ENCODE data around the gene B9D1.

The B9D1 gene

DNA sequence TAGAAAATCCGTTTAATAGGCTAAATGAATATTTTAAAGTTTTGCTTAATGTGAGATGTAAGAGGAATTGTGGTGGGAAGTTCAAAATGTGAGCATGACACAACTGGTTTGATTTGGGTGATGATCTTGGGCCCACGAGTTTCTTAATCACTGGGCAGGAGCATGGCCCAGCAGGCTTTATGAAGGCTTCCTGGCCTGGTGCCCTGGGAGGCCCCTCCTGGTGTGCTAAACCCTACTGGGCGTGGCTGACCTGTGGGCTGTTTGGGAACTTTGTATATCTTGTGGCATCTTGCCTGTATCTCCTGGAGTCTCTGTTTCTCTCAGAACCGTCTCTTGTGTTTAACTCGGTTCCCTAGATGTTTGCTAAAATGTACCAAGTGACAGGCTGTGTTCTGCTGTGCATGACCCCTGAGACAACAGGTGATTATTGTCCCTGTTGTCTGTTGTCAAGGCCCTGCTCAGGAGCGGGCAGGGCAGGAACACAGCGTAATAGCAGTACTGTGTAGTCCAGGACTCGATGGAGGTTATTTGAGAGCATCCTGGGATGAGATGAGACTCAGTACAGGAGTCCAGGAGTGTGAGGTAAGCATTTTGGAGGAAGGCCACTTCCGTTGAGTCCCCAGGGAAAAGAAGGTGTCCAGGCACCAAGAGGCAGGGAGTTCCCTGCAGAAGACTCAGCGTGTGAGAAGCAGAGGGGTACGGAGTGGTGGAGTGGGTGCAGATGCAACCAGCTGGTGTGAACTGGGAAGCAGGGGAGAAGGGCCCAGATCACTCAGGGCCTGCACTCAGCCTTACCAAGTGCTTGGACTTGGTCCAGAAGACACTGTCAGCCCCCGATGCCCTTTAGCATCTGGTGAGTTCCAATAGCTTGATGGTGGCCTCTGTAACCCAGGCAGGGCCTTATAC is 48.5 kb downstream of the B9D1 start:
- DNase-seq = no peak

DNA sequence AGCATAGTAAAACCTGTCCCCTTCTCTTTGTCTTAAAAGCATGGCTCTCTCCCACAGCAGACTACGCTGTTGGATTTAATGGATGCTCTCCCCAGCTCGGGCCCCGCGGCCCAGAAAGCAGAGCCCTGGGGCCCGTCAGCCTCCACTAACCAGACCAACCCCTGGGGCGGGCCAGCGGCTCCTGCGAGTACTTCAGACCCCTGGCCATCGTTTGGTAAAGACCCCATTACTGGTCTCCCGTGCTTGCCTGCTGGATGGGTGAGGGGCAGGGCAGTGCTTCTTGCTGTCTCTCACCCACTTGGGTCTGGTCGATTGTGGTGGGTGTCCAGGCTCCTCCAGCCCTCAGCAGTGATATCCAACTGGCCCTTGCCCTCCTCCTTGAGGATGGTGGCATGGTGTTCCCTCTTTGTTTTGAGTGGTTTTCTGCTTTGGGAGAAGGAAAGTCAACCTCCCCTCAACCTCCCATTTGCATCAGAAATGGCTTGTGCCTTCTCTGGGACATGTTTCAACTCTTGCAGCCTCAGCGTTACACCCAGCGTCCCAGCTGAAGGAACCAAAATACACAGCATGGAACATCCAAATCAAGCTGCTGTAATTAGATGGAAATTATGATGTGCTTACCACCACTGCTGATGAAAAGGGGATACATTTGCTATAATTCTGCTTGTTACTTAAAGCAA is 49.3 kb downstream of the B9D1 start:
- DNase-seq = no peak

DNA sequence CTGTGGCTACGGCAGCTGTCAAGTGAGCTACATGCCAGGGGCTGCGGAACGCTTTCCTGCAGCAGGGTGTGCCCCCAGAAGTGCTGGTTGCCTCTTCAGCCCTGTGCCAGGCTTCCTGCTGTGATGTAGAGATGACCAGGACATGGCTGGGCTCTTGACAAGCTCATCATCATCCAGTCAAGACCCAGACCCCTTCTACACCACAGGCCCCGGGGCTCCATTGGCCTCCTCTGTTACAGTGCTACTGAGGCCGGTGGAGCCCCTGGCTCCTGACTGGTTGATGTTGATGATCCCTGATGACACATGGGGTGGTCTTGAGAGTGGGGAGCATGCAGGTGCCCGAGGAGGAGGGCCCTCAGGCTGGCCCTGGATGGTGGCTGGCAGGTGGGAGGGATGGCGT is 50.1 kb downstream of the B9D1 start:
- no peak for DNase-seq

DNA sequence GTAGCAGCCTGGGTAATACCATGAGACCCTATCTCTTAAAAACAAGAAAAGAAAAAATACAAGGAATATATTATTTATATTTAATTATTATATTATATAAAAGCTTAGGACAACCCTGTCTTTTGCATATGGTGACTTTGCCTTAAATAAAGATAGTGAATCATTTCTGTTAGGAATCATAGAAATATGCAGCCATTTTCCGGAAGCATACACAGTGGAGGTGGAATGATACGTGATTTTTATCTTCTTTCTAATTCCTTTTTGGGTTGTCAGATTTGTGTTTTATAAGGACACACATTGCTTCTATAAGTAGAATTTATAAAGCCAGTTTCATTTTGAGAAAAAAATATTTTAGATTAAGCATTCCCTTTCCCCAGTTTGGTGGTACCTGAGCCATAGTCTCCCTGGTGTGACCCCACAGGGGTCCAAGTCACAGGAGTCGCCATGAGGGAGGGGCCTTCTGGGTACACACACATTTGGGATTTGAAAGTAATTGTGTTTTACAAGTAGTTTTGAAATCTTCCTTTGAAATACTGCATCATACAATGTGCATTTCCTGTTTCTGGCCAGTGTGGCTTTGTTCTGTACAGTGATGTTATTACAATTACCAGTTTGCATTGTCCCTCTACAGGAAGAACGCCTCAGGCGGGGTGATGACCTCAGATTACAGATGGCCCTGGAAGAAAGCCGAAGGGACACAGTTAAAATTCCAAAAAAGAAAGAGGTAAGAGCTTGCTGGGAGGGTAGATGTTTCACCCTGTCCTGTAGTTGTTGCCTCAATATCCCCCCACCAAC is 50.9 kb downstream of the B9D1 start:
- no peak for DNase-seq

DNA sequence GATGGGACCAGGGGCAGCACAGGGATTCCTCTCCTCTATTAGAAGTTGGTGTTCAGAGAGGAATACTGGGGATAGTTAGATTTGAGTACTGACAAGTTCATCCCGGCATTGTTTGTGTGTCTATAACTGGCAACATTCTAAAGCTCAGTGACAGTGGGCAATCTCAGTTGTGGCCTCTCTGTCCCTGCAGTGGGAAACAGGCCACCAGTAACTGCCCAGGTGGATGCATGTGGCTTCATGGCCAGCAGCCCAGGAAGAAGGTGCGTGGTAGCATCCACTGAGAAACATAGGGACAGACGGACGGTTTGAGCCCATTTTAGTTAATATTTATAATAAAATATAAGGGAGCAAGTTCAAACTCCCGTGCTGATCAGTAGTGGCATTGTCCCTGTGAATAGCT is 51.5 kb downstream of the B9D1 start:
- DNase-seq = no peak

DNA sequence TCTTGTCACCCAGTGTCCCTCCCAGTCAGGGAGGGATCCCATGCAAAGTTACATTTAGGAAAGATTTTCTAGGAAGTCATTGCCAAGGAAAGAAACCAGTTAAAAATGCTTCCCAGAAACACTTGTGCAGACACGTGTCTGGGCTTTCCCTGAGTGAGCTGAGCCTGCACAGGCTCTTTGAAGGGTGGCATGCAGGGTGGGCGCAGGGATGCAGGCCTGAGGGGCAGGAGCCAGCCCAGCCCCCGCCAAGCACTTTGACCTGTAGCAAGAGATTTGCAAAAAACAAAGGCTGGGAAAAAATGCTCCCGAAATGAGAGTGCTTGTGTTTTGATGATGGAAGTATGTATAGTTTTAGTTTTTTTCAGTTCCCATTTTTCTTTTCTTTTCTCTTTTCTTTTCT is 52.4 kb downstream of the B9D1 start:
- no peak for DNase-seq

DNA sequence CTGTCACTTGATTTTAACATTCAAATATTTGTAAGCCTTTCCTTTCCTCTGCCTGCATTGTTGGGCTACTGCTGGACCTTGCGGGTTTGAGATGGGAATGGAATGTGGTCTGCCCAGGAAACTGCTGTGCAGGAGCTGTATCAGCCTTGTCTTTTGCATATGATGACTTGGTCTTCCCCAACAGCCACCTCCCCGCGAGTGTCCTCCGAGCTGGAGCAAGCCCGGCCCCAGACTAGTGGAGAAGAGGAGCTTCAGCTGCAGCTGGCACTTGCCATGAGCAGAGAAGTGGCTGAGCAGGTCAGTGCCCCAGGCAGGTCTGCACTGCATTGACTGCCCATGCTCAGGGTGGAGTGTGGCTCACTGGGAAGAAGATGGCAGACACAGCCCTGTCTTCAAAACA is 52.8 kb downstream of the B9D1 start:
- DNase-seq = no peak

DNA sequence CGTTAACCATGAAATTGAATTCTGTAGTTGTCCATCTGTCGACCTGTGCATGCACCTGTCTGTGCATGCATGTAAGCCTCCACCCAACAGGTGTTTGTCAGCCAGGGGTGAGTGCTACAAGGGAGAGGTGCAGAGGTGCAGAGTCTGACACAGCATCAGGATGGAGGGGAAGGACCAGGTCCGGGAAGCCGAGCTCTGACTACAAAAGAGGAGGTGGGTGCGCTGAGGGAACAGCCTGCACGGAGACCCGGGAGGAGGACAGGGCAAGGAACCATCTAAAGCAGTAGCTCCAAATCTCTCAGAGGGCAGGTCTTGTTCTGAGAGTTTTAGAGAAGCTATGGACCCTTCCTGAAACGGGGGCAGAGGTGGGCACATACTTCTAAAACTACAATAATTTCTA is 54.1 kb downstream of the B9D1 start:
- DNase-seq = no peak

DNA sequence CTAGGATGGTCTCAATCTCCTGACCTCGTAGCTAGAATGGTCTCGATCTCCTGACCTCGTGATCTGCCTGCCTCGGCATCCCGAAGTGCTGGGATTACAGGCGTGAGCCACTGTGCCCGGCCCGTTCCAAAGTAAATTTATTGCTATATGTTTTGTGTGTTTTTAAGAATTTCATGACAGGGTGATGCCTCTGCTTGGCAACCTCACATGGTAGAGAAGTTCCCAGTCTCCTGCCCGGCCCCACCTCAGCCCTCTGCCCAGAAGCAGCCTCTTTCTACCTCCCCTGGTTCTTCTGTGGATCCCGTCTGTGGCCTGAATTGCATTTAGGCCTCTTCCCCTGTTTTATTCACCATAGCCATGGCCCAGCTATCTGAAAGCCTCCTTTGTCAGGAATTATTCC is 55.0 kb downstream of the B9D1 start:
- DNase-seq = no peak

DNA sequence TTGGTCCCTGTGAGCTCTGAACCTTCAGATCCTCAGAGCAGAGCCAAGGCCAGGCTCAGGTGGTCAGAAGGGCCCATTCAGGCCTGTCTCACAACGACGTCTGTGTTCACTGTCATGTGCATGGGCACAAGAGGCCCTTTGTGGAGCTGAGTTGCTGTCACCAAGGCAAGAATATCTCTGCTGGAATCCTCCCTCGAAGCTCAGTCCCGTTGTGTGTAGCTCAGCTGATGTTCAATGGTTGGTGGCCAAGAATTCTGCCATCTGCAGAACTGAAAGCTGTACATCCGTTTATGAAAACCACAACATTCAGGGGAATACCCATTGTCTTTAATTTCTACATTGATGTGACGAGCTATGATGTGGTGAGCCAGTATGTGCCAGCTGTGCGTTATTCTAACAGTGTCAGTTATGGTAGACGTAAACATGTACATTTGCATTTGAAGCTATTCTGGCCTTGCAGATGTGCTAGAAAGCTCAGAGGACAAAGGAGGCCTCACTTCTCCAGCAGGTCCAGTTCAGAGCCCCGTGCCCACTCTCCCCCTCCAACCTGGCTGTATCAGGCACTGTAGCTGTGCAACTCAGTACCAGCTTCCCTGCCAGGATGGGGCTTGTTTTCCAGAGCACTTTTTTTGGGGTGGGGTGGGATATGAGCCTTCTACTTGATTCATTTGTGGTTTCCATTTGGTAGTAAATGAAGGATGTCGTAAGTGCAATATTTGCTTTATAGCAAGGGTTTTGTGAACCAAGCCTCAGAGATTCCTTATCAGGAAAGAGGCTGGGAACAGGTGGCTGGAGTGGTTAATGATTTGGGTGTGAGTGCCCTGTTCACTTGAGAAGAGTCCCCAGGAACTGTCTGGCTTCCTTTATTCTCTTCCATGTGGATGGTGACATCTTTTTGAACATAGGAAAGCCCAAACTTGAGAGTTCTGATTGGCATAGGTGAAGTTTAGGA is 56.1 kb downstream of the B9D1 start:
- DNase-seq = peak; percentile 83

DNA sequence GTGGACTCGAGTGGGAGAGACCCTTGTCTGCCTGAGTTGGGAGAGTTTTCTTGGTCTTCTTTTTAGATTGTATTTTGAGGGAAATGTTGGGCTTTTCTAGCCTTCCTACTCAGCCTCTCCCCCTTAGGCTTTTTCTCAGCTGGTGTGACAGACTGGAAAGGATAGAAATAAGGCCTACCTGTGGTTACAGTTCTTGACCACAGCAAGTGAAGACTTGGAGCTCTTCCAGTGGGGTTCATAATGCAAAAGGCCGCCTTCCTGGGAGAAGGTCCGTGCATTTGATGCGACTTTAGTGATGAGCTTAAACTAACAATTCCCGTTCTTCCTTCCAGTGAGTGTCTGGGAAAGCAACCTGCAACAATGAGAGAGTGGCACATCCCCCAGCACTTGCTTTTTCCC is 56.8 kb downstream of the B9D1 start:
- DNase-seq = no peak

DNA sequence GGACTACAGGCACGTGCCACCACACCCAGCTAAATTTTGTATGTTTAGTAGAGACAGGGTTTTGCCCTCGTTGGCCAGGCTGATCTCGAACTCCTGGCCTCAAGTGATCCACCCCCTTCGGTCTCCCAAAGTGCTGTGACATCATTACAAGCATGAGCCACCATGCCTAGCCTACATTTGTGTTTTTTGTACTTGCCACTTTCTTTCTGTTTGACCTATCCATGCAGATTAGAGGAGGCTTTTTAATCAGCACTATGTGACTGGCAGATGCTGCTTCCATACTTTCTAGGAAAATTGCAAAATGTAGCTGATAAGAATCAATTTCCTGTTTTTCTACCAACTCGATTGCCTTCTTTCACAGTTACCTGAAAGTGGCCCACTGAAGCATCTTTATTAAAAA is 57.3 kb downstream of the B9D1 start:
- peak; percentile 64 for DNase-seq

DNA sequence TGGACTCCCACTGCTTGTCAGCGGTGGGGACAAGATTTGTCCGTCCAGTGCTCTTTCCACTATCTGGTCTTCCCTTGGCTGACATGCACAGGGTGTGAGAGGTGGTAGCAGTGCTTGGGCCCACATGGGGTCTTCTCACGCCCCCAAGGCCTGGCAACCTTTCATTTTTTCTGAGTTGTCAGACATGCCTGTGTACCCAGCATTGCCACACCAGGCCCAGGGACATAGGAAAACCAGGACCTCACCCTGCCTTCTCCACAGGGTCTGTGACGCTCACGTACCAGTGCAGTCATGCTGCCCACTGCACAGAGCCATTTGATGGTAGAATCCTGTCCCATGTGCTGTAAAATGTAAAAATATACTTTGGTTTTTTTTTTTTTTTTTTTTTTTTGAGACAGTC is 57.8 kb downstream of the B9D1 start:
- no peak for DNase-seq

DNA sequence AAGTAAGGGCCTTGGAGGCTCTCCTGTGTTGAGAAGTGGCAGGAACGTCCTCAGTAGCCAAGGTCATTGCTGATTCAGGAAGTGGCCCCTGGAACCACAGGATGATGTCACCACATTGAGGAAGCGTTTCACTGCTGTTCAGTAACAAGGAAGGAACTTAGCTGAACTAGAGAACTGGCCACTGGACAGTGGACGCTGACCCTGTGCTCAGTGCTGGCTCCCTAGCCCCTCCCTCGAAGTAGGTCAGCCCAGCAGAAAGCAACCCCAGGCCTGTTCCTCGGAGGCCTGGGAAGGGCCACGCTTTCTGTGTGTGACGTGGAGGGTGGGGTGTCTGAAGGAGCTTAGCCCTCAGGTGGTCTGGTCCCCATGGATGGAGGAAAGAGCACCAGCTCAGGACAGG is 58.3 kb downstream of the B9D1 start:
- no peak for DNase-seq

DNA sequence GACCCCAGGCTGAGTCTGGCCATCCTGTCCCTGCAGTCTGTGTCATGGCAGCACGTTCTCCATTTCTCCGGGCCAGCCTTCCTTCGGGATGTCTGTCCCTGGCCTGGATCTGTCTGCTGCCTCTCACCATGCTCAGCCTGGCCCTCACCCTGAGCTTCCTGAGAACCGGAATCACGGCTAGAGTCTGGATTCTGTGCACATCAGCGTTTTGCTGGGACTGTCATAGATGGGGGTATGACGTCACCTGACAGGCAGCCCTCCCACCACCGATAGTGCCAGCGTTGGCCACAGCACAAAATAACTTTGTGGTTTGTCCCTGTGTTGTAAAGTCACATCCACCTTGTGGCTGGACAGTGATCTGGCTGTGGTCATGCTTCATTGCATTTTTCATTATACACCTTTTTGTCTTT is 59.2 kb downstream of the B9D1 start:
- no peak for DNase-seq

DNA sequence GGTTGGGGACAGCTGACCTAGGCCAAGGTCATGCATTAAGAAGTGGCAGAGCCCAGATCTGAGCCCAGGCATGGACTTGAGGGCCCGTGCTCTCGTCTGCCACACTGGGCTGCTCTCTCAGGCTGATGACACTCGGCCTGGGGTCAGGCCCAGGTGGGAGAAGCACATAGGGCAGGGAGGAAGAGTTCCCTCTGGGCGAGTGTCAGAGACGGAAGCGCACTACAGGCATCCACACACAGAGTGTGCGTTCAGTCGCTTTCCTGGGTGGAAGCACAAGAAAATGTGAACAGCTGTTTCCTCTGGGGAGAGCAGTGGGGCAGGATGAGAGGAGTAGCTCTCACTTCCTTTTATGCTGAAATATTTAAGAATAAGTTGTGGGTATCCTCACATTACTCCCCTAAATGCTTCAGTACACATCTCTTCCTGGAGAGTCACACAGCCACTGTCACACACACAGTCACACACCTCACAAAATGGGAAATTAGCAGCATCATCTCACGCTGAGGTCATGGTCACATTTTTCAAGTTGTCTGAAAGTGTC is 59.7 kb downstream of the B9D1 start:
- no peak for DNase-seq

DNA sequence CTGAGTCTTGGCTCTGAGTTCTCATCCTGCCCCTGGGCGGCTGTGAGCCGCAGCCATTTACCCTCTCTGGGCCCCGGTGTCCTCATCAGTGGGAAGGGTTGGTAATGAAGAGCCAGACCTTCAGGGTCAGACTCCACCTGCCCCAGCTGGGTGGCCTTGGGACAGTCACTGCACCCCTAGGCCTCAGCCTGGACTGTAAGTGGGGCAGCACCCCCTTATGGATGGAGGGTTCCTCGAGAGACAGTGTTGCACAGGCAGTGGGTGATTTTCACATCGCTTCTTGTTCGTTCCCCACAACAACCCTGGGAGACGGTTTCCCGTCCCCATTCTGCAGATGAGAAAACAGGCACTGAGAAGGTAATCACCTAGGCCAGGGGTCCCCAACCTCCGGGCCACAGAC is 60.5 kb downstream of the B9D1 start:
- no peak for DNase-seq

DNA sequence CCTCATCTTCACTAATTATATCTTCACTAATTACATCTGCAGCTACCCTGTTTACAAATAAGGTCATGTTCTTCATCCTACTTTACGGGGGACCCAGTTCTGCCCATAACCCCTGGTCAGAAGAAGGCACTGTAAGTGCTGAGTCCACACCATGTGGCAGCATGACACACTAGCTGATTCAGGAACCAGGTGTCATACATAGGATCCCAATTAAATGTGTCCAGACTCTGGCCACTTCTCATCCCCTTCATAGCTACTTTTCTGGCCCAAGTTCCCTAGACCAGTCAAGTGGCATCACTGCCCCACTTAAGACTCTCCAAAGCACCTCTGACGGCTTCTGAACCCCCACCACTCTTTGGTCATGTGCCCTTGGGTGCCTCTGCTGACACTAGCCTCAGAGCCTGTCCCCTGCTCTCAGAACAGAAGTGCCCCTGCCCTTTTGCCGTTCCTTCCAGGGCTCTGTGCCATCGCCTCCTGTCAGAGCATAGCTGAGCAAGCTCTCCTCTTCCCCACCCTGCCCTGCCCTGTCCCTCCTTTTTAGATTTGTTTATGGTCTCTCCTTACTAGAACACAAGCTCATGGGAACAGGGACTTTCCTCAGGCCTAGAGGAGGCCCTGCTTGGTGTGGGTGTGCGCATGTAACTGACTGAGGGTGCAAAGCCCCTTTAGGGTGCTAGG is 61.1 kb downstream of the B9D1 start:
- DNase-seq = no peak

DNA sequence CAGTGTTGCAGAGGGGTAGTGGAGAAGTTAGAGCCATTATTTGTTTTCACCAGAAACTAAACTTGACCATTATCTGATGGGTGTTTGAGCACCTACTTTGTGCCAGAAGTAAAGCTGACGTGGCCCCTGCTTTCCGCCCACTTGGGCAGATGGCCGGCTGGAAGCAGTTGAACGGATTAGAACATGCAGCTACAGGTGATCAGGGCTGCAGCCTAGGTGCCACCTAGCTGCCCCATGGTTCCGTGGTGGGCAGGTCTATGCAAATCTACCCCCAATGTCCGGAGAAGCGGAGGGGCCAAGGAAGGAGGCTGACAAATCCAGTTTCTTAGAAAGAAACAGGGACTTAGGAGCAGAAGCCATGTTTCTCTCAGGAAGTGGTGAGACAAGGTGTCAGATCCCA is 62.7 kb downstream of the B9D1 start:
- DNase-seq = no peak

DNA sequence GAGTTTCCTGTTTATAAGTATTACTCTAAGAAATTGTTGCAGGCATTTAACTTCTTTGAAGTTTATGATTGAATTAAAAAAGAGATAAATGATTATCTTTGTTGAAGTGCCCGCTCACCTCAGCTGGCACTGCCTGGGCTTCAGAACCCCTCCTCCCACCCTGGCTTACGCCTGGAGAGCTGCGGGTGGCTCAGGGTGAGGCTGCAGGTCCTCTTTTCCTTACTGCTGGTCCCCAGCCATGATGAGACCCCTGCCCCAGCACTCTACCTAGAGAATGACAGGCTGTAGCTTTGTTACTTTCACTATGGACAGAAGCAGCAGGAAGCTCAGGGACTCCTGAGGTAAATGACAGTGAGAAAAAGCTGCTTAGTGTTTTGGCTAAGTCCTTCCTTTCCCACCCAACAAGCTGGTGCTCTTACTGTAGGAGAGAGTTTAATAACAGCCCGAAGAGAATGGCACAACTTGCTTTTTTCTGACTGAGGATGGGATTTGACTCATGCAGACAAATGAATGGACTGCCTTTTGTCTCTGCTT is 63.2 kb downstream of the B9D1 start:
- DNase-seq = no peak

DNA sequence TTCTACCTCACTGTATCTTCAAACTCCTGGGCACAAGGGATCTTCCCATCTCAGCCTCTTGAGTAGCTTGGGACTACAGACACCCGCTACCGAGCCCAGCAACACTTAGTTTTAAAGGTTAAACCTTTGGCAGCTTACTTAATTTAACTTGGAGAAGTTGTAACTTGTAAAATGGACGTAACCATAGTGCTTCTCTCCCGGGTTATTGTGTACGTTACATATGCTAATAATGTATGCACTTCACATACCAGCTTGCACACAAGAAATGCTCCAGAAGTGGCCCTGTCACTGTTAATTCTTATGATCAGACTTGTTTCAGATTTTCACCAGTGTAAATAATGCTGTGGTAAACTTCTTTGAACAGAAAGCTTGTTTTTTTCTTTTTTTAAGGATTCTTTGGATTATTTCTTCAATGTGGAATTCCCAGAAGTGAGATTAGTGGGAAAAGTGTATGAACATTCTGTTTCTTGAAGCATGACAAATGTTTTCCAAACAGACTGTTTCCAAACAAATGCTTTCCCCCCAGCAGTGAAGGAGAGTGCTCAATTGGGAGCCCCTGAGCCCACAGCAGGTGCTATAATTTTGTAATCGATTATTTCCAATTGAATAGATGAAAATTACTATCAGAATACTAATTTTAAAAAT is 63.8 kb downstream of the B9D1 start:
- DNase-seq = no peak
